Measurements from ENCODE around the gene PRDM16. TPM values are rescaled to one million over a fixed set of nuclear protein-coding genes. Genes with fewer than 3 reads are reported as not detected.

PRDM16 gene
- total and polyA plus RNA-seq, 2 of the 4 experiments (the other 2 are of a cell fraction): 0.02 TPM; not detected in 1

- dilution Hi-C loops (cut with HindIII; ENCODE audit: low sequenced_read_pairs, unreplicated experiment): no loop called here
- no peak overlapping the region for H3K27ac ChIP-seq (ENCODE audit: insufficient read depth, low read length)
- H2BK15ac ChIP-seq (ENCODE audit: low read depth, low read length): no peak overlapping the region
- in situ Hi-C loops (cut with MboI; ENCODE audit: low sequenced_read_pairs): no loop called here
- ATAC-seq (ENCODE audit: low read depth): no peak
- no peak overlapping the region for H3K56ac ChIP-seq (ENCODE audit: extremely low read depth, insufficient read depth, low read length)
- intact Hi-C loops (cut with micrococcal nuclease): no loop called here
- H2AK9ac ChIP-seq (replicated peaks; ENCODE audit: low read depth, low read length, poor library complexity): peak overlapping the region; percentile 16
- ChIA-PET CTCF (no interaction called here), POLR2A (ENCODE audit: unreplicated experiment) (no interaction called here)
- H4K20me1 ChIP-seq (ENCODE audit: insufficient read depth, low read length): no peaks in the 10 kb centered on the region
- no peak overlapping the region for H3K23ac ChIP-seq (ENCODE audit: low read depth, low read length)
- H4K91ac ChIP-seq (ENCODE audit: insufficient read depth, low read depth, low read length): no peak overlapping the region
- no peaks in the 10 kb centered on the region for H3K79me1 ChIP-seq (ENCODE audit: low read depth in 1 of 2, low read length in 2 of 2)
- H3K4me3 ChIP-seq (ENCODE audit: insufficient read depth, low read depth, low read length): no peak overlapping the region
- H3K36me3 ChIP-seq (ENCODE audit: control insufficient read depth, insufficient read depth, low read length): no peaks in the 10 kb centered on the region
- no peak overlapping the region for H3K9ac ChIP-seq (ENCODE audit: low read depth, low read length)
- no peak overlapping the region for H4K5ac ChIP-seq (ENCODE audit: low read depth, low read length)
- H2AK5ac ChIP-seq (ENCODE audit: low read depth, low read length): no peak overlapping the region
- H2BK5ac ChIP-seq (ENCODE audit: low read depth, low read length, poor library complexity, severe bottlenecking): no peak overlapping the region
- H2BK120ac ChIP-seq (ENCODE audit: low read depth, low read length): no peak overlapping the region
- H3K9me1 ChIP-seq (ENCODE audit: insufficient read depth, low read length): no peaks in the 10 kb centered on the region
- TF ChIP-seq SMC3 (IDR thresholded peaks at IDR 0.05; ENCODE audit: low read depth, low read length): no peak
- TF ChIP-seq MXI1 (IDR thresholded peaks at IDR 0.05; ENCODE audit: borderline replicate concordance, low read depth, low read length): no peak
- no peak for TF ChIP-seq NFE2L2 (IDR thresholded peaks at IDR 0.05; ENCODE audit: low read depth, low read length)
- TF ChIP-seq FOS (IDR thresholded peaks at IDR 0.05; ENCODE audit: low read depth, low read length): no peak
- no peak for TF ChIP-seq RFX5 (IDR thresholded peaks at IDR 0.05; ENCODE audit: low read depth, low read length)
- no peak for TF ChIP-seq USF2 (IDR thresholded peaks at IDR 0.05; ENCODE audit: low read depth, low read length)
- no peak for TF ChIP-seq CHD1 (IDR thresholded peaks at IDR 0.05; ENCODE audit: low read depth, low read length)
- TF ChIP-seq POLR2A (IDR thresholded peaks at IDR 0.05; ENCODE audit: low read depth, low read length): no peak
- TF ChIP-seq BHLHE40 (IDR thresholded peaks at IDR 0.05; ENCODE audit: low read depth, low read length): no peak
- no peak for TF ChIP-seq CEBPB (IDR thresholded peaks at IDR 0.05; ENCODE audit: low read depth, low read length)
- no peak for TF ChIP-seq ELK1 (IDR thresholded peaks at IDR 0.05; ENCODE audit: borderline replicate concordance, low read depth, low read length)
- no peak for TF ChIP-seq MAFK (IDR thresholded peaks at IDR 0.05; ENCODE audit: low read depth, low read length)
- no peak for TF ChIP-seq RCOR1 (IDR thresholded peaks at IDR 0.05; ENCODE audit: insufficient replicate concordance, low read length)
- no peak for TF ChIP-seq MAZ (IDR thresholded peaks at IDR 0.05; ENCODE audit: borderline replicate concordance, low read depth, low read length)
- no peak overlapping the region for H3K14ac ChIP-seq (replicated peaks; ENCODE audit: low read depth, low read length)
- H4K8ac ChIP-seq (ENCODE audit: low read depth in 2 of 2, low read length in 2 of 2): no peak overlapping the region
- no peak overlapping the region for H2BK20ac ChIP-seq (ENCODE audit: low read depth, low read length)
- no peaks in the 10 kb centered on the region for H3K4me1 ChIP-seq (ENCODE audit: control insufficient read depth, insufficient read depth, low read length)
- H2AFZ ChIP-seq (replicated peaks; ENCODE audit: low read length, poor library complexity): no peak overlapping the region
- BruUV-seq (replicated peaks): no TSS peak
- peaks cover 9% of the 10 kb centered on the region; the same call in 1 of the 2 replicates for H3K9me3 ChIP-seq (ENCODE audit: control insufficient read depth, insufficient read depth, low read length)
- no peak for DNase-seq
- no peak overlapping the region for H3K4me2 ChIP-seq (ENCODE audit: low read depth, low read length)
- no peak overlapping the region for H3K4ac ChIP-seq (ENCODE audit: low read depth, low read length)
- H3K27me3 ChIP-seq (ENCODE audit: control insufficient read depth, insufficient read depth, low read length): no peaks in the 10 kb centered on the region
- H3K18ac ChIP-seq (ENCODE audit: low read depth, low read length): no peak overlapping the region
- WGBS, 2 experiments (ENCODE audit: extremely low coverage in 2 of 2, insufficient read length in 1 of 2): 62% methylated on average over 19 of the region's 29 CpGs; no CpG with 5 or more reads in 1 of the 2 experiments
Observed at GRCh38 chr1:3272321-3273045, 203.5 kb downstream of the PRDM16 start.
